ENCODE data around the gene KLHL25. TPM values are rescaled to one million over a fixed set of nuclear protein-coding genes. Genes with fewer than 3 reads are reported as not detected.

KLHL25 gene
- total RNA-seq, 1 donor from 2014 or later = 11.0 TPM

DNA sequence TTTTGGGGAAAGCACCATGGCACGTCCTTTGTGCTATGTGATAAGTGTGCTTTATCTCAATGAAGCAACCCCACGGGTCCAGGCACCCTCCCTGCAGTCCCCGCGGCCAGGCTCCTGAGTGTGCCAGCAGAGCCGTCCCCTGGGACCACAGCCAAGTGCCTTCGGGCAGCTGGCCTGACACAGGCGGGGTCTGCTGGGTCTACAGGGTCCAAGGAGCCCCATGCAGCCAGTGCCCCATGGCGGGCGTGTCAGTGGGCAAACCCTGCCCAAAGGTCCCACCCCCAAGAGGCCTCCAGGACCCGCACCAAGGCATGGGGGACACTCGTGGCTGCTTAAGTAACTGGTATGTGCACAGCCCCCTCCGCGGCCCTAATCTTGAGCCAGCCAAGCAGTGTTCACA lies 35.3 kb downstream of the KLHL25 start:
- no peaks in the 10 kb centered on the region for H3K4me1 Mint-ChIP-seq (ENCODE audit: low read depth)
- intact Hi-C loops (cut with micrococcal nuclease) = no loop called here
- no peaks in the 10 kb centered on the region for H3K9me3 Mint-ChIP-seq
- no peaks in the 10 kb centered on the region for H3K36me3 Mint-ChIP-seq (ENCODE audit: low read depth)
- no peaks in the 10 kb centered on the region for H3K27me3 Mint-ChIP-seq (ENCODE audit: insufficient read depth)
- no peak overlapping the region for H3K4me3 Mint-ChIP-seq
- no peak for DNase-seq (ENCODE audit: low spot score)
- H3K27ac Mint-ChIP-seq = no peak overlapping the region

- no peaks in the 10 kb centered on the region for H3K9me3 Mint-ChIP-seq
- intact Hi-C loops (cut with micrococcal nuclease) = no loop called here
- H3K27ac Mint-ChIP-seq = no peak overlapping the region
- H3K4me1 Mint-ChIP-seq (ENCODE audit: low read depth) = no peaks in the 10 kb centered on the region
- DNase-seq (ENCODE audit: low spot score) = no peak
- no peaks in the 10 kb centered on the region for H3K36me3 Mint-ChIP-seq (ENCODE audit: low read depth)
- H3K4me3 Mint-ChIP-seq = no peak overlapping the region
- H3K27me3 Mint-ChIP-seq (ENCODE audit: insufficient read depth) = no peaks in the 10 kb centered on the region
These were observed 36.1 kb downstream of the KLHL25 start for GRCh38 chr15:85758655-85758978.

- H3K4me3 Mint-ChIP-seq = no peak overlapping the region
- no peaks in the 10 kb centered on the region for H3K36me3 Mint-ChIP-seq (ENCODE audit: low read depth)
- H3K9me3 Mint-ChIP-seq = no peaks in the 10 kb centered on the region
- intact Hi-C loops (cut with micrococcal nuclease) = no loop called here
- H3K27me3 Mint-ChIP-seq (ENCODE audit: insufficient read depth) = no peaks in the 10 kb centered on the region
- H3K27ac Mint-ChIP-seq = no peak overlapping the region
- no peaks in the 10 kb centered on the region for H3K4me1 Mint-ChIP-seq (ENCODE audit: low read depth)
- no peak for DNase-seq (ENCODE audit: low spot score)
These were observed 36.6 kb downstream of the KLHL25 start for GRCh38 chr15:85757939-85758654.

DNA sequence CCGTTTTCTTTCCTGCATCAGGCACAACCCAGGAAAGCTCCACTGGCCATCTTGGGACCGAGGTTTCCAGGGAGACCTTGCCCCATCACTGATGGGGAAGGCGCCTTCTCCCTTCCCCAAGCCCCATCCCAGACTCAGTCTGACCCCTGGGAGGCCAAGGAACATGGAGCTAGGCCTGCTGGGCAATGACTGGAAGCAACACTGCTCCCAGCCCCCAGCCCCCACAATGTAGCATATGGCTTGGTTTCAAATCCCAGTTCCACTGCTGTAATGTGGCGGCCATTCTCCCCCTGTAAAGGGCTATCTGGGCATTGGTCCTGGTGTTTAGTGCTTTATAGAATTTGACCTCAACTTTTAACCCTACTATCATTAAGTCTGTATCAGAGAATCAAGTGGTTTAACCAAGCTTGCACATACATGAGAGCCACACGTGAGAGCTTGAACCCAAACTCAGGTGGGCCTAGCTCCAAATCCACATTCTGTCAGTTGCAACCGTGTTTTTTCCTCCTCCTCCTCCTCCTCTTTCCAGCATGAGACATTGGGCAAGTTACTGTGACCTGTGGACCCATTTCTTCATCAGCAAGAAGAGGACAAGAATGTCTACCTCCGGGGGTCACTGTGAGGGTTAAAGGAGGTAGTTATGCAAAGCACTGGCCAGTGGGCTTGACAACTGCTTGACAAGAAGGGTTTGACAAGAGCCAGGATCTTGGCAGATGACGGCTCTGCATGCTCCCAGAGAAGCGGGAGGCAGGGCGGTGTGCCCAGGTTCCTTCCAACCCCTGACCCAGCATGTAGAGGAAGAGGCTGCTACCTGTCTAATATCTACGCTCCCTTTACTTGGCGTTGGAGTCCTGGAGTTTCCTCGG lies 37.4 kb downstream of the KLHL25 start:
- Mint-ChIP-seq H3K4me3 (no peak overlapping the region), H3K36me3 (ENCODE audit: low read depth) (peaks cover 4% of the 10 kb centered on the region), H3K27ac (no peak overlapping the region), H3K4me1 (ENCODE audit: low read depth) (peaks cover 5% of the 10 kb centered on the region), H3K27me3 (ENCODE audit: insufficient read depth) (no peaks in the 10 kb centered on the region), H3K9me3 (no peaks in the 10 kb centered on the region)
- no peak for DNase-seq (ENCODE audit: low spot score)
- intact Hi-C loops (cut with micrococcal nuclease) = no loop called here

DNA sequence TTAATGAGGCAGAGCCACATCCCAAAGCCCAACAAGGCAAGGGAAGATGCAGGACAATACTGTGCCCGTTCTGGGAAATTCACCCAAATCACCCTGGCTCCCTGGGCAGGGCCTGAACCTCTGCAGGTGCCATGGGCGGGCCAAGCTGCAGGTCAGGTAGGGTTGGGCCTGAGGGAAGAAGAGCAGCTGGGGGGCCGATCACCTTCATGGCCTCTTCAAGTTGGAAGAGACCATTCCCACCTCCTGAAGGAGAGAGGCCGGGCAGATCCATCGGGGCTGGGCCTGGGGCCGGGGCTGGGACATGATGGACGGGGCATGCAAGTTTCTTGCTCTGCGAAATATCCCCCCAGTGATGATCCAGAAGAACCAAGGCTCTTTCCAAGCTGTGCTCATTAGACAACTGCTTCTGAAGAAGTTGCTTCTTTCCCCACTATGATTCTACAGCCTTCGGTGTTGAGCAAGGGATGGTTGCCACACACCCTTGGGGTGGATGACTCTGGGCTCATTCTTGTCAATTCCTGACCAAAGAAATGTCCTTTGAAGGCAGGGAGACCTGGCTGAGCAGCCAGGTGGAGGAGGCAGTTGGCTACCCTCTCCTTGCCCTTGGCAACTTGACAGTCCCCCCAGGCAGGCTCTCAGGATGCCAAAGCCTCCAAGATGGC lies 38.2 kb downstream of the KLHL25 start:
- Mint-ChIP-seq H3K4me3 (no peak overlapping the region), H3K9me3 (no peaks in the 10 kb centered on the region), H3K36me3 (ENCODE audit: low read depth) (peaks cover 4% of the 10 kb centered on the region), H3K4me1 (ENCODE audit: low read depth) (peaks cover 5% of the 10 kb centered on the region), H3K27ac (no peak overlapping the region), H3K27me3 (ENCODE audit: insufficient read depth) (no peaks in the 10 kb centered on the region)
- no peak for DNase-seq (ENCODE audit: low spot score)
- intact Hi-C loops (cut with micrococcal nuclease) = no loop called here

DNA sequence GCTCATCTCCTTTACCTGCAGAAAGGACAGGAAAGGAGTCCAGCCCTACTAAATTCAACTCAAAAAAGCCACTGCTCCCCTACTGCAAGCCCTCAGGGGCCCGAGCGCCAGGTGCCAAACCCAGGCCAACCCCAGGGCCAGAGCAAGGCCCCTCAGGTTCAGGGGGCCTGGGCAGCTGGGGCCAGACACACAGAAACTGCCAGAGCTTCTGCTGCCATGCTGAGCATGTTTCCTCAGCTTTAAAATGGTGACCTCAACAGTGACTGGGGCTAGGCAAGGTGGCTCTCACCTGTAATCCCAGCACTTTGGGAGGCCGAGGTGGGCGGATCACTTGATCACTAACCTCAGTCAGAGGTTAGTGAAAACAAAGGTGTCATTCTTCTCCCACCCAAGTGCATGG lies 38.8 kb downstream of the KLHL25 start:
- intact Hi-C loops (cut with micrococcal nuclease) = no loop called here
- Mint-ChIP-seq H3K9me3 (no peaks in the 10 kb centered on the region), H3K27ac (no peak overlapping the region), H3K4me1 (ENCODE audit: low read depth) (peaks cover 5% of the 10 kb centered on the region), H3K4me3 (no peak overlapping the region), H3K36me3 (ENCODE audit: low read depth) (peaks cover 4% of the 10 kb centered on the region), H3K27me3 (ENCODE audit: insufficient read depth) (no peaks in the 10 kb centered on the region)
- no peak for DNase-seq (ENCODE audit: low spot score)

DNA sequence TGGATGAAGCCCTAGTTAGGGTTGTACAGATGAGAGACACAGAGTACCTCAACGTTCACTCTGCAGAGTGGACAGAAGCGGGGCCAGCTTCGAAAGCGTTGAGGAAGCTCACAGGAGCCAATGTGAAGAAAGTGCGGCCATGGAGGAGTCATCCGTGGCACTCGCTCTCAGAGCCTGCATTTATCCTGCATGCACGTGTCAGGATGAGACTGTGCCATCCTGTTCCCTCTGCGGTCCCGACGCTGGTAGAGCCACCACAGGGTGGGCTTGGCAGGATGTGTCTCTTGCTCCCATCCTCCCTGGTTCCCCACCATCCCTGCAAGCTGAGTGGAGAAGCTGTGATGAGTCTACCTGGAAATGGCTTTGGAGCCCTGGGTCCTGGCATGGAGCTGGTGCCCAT lies 39.3 kb downstream of the KLHL25 start:
- Mint-ChIP-seq H3K4me1 (ENCODE audit: low read depth) (peaks cover 5% of the 10 kb centered on the region), H3K9me3 (no peaks in the 10 kb centered on the region), H3K4me3 (no peak overlapping the region), H3K27me3 (ENCODE audit: insufficient read depth) (no peaks in the 10 kb centered on the region), H3K27ac (no peak overlapping the region), H3K36me3 (ENCODE audit: low read depth) (peaks cover 4% of the 10 kb centered on the region)
- DNase-seq (ENCODE audit: low spot score) = no peak
- intact Hi-C loops (cut with micrococcal nuclease) = no loop called here

GRCh38 chr15:85754989-85755388 lies 39.7 kb downstream of the KLHL25 start:
- Mint-ChIP-seq H3K4me3 (no peak overlapping the region), H3K36me3 (ENCODE audit: low read depth) (peaks cover 4% of the 10 kb centered on the region), H3K4me1 (ENCODE audit: low read depth) (peaks cover 5% of the 10 kb centered on the region), H3K9me3 (no peaks in the 10 kb centered on the region), H3K27ac (no peak overlapping the region), H3K27me3 (ENCODE audit: insufficient read depth) (no peaks in the 10 kb centered on the region)
- intact Hi-C loops (cut with micrococcal nuclease) = no loop called here
- DNase-seq (ENCODE audit: low spot score) = no peak

- Mint-ChIP-seq H3K27me3 (ENCODE audit: insufficient read depth) (no peaks in the 10 kb centered on the region), H3K9me3 (no peaks in the 10 kb centered on the region), H3K27ac (no peak overlapping the region), H3K4me3 (no peak overlapping the region), H3K36me3 (ENCODE audit: low read depth) (peaks cover 4% of the 10 kb centered on the region), H3K4me1 (ENCODE audit: low read depth) (peaks cover 5% of the 10 kb centered on the region)
- DNase-seq (ENCODE audit: low spot score) = no peak
- intact Hi-C loops (cut with micrococcal nuclease) = no loop called here
These were observed 40.8 kb downstream of the KLHL25 start for GRCh38 chr15:85753791-85754452.

DNA sequence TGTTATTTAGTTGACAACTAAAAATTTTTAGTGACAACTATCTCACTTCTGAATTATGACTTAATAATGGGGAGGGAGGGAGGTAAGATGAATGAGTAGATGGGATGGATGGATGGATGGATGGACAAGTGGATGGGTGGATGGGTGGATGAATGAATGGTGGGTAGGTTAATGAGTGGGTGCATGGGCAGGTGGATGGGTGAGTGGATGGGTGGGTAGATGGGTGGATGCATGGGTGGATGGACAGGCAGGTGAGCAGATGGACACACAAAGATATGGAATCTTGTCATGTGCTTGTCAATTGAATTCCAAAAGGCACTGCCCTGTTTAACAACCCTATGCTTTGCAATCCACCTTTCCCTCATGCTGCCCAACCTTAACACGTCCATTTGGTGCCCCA lies 41.5 kb downstream of the KLHL25 start:
- intact Hi-C loops (cut with micrococcal nuclease) = no loop called here
- Mint-ChIP-seq H3K4me3 (no peak overlapping the region), H3K36me3 (ENCODE audit: low read depth) (peaks cover 8% of the 10 kb centered on the region), H3K4me1 (ENCODE audit: low read depth) (peaks cover 5% of the 10 kb centered on the region), H3K27ac (peak overlapping the region; percentile 21), H3K9me3 (no peaks in the 10 kb centered on the region), H3K27me3 (ENCODE audit: insufficient read depth) (no peaks in the 10 kb centered on the region)
- DNase-seq (ENCODE audit: low spot score) = no peak

DNA sequence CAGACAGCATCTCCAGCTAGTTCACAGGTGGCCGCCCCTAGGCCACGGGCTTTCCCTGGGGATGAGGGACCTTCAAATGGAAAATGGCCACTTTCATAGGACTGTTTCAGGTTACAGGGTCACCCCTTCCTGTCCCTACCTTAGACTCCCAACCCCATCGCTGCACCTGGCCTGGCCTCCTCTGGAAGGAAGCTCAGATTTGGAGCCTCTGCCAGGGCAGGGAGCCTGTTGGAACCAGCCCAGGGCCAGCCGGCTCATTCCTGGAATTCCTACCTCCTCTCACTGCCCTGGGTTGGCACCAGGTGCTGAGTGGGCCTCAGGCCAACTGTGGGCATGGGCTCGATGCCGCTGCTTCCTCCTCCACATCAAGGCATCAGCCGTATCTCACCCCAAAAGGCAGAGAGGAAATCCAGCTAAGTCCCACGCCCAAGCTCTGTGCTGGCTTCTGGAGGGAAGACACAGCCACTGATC lies 42.2 kb downstream of the KLHL25 start:
- no peak overlapping the region for H3K4me3 Mint-ChIP-seq
- H3K4me1 Mint-ChIP-seq (ENCODE audit: low read depth) = peaks cover 5% of the 10 kb centered on the region
- H3K9me3 Mint-ChIP-seq = no peaks in the 10 kb centered on the region
- H3K27ac Mint-ChIP-seq = no peak overlapping the region
- peaks cover 8% of the 10 kb centered on the region for H3K36me3 Mint-ChIP-seq (ENCODE audit: low read depth)
- DNase-seq (ENCODE audit: low spot score) = no peak
- intact Hi-C loops (cut with micrococcal nuclease) = no loop called here
- H3K27me3 Mint-ChIP-seq (ENCODE audit: insufficient read depth) = no peaks in the 10 kb centered on the region

GRCh38 chr15:85752124-85752475 lies 42.6 kb downstream of the KLHL25 start:
- Mint-ChIP-seq H3K27me3 (ENCODE audit: insufficient read depth) (no peaks in the 10 kb centered on the region), H3K4me3 (no peak overlapping the region), H3K27ac (no peak overlapping the region), H3K36me3 (ENCODE audit: low read depth) (peaks cover 11% of the 10 kb centered on the region), H3K4me1 (ENCODE audit: low read depth) (peaks cover 5% of the 10 kb centered on the region), H3K9me3 (no peaks in the 10 kb centered on the region)
- intact Hi-C loops (cut with micrococcal nuclease) = no loop called here
- DNase-seq (ENCODE audit: low spot score) = no peak
